Hematopoietic multipotent progenitor cell treated with erythropoietin and hydrocortisone succinate and interleukin-3 and kit ligand, for 17 days (in vitro differentiated cells): ENCODE measurements around the gene TNS3.
A peak's percentile ranks its signal among the peaks of the same experiment; 100 is the strongest.

Experiments
- DNase-seq: peaks from one replicate; pipeline ENCODE4 v3.0.0-alpha.2; 2015; ENCODE audit warnings: low spot score

The TNS3 gene

GRCh38 chr7:47385536-47386125, 196.3 kb downstream of the TNS3 start:
- DNase-seq = no peak

DNA sequence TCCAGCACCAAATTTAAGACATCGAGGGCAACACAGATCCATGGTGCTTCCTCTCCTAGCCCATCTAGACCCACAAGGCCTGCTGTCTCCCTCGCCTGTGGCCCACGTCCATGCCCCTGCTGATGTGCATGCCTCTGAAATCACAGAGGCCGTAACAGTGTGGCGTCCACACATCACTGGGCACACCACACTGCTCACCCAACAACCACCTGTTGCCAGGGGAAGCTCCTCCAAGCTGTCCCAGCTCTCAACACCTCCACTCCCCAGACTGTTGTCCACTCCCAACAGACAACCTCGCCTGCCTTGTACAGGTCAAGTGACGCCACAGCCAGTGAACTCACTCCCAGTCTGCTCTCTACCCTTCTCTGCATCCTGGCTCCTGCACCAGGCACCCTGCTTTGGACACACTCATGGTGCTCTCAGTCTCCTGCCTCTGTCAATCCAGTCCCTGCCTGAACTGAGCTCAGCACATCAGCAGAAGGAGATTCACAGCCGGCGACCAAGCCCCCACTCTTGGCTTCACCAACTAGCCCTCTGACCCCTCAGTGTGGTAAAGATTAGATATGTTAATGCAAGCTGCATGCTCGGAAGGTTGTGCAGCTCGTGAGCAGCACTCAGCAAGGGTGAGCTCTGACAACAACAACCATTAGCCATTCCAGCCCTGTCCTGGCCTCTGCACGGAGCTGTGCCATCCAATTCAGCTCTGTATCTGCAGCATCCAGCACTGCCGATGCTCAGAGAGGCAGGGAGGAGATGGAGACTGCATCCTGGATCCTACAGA, 197.0 kb downstream of the TNS3 start:
- DNase-seq = no peak

DNA sequence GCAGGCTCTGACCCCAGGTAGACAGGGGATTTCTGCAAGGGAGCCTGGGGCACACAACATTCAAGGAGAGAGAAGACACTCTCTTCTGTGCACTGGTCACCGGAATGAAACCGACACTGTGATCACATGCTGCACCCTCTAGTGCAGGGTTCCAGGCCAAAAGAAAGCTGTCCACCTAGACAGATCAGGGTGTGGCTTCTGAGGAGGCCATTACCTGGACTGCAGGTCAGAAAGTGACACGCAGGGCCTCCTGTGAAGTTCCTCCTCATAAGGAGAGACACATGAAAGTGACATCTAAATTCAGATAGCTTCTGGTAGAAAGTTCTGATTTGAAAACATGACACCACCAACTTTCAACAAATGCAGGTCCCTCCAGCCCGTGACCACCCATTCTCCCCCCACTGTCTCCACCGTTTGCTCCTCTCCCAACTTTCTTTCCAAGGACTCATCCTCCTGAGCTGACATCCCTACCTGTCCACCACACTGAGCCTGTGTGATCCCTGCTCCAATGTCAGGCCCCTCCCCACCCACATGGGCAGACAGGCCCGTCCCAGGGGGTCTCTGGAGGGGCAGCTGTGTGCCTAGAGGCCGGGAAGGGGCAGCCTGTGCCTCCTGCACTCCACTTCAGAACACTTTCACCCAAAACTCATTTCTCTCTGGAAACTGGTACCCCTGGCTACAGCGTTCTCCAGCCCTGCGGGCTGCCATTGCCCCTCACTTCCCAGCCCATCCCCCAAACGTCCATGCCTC, 198.0 kb downstream of the TNS3 start:
- DNase-seq = no peak

DNA sequence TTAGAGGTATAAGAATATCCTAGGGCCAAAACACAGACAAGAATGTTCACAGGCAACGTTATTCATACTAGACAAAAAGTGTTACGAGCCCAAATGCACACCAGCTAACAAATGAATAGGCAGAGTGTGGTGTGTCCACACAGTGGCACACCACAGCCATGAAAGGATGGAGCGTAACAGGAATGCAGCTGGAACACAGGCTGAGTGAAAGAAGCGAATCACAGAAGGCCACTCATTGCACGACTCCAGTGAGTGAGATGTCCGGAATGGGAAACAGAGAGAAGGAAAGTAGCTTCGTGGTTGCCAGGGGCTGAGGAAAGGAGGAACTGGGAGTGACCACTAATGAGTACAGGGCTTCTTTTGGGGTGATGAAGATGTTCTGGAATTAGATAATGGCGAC, 198.8 kb downstream of the TNS3 start:
- DNase-seq = no peak

- no peak for DNase-seq
Observed at GRCh38 chr7:47382200-47382599, 199.7 kb downstream of the TNS3 start.

DNA sequence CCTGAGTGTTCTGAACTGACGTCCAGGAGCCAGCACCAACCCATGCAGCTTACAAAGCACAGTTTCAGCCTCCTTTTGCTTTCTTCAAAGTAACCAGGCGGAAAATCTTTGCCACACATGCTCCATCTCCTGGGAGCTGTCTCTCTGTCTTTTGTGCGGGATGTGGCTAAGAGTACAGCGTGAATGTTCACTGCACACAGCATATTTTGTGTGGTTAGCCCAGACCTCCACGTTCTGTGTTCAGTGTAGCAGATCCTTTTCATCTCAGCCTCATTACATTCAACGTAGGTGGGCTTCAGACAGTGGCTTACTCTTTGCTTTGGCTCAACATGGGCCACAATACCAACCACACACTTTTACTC, 200.8 kb downstream of the TNS3 start:
- DNase-seq = no peak

DNA sequence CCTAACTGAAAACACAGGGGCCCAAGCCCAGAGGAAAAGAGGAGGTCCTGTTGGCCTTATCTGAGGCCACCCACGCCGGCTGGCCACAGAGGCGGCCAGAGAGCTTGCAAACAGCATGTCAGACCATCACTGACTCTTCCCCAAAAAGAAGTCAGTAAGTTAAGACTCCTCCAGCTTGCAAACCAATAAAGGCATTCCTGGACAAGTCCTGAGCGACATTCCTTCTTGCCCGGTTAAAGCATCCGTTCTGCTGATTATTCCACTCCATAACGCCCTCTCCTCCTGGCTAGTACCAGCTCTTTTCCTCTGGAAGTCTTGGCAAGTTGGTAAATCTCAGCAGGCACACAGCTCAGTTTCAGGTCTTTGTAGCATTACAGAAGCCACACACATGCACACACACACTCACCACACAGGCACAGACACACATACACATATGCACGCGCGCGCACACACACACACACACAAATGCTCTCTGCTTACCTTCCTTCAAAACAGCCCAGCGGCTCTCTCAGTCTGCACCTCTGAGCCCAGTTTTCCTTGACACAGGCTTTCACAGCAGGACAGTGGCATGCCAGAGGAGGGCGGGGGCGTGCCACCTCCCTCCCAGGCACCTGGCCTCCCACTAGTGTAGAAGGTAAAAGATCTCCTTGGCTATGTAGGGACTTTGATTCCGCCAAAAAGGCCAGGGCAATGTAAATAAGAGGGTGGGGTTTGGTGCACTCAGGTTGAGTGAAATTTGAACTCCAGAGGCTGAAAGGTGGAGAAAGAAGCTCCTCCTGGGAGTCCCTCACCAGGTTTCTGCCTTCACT, 201.4 kb downstream of the TNS3 start:
- no peak for DNase-seq

- DNase-seq = no peak
Observed at GRCh38 chr7:47379629-47380324, 202.1 kb downstream of the TNS3 start.

DNA sequence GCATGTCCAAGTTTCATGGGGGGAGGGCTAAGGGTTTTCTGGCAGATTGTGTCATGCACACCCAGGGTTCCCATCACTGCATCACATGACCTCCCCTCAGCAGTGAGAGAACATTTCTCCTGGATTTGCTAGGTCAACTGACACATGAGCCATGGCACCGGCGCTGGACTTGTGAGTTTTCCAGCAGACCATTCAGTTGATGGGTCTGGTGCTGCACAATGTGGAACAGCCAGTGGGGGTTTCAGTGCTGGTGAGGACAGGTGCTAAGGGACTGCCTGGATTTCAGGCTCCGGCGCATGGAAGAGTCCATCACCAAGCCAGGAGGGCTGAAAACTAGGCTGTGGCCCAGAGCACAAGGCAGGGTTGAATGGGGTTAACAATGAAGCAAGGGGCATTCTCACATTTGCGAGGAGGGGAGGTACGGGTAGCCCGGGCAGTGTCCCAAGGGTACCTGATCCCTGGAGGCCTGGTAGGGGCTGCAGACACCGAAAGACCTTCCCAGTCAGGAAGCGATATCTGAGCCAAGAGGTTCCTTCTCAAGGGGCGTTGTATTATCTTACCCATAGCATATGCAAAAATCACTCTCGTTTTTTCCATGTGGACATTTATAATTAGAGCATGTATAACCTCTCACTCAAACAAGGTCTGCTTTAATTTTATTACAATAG, 203.0 kb downstream of the TNS3 start:
- DNase-seq = no peak

GRCh38 chr7:47377741-47378140, 204.2 kb downstream of the TNS3 start:
- no peak for DNase-seq

- DNase-seq = no peak
Observed at GRCh38 chr7:47376991-47377616, 204.8 kb downstream of the TNS3 start.

DNA sequence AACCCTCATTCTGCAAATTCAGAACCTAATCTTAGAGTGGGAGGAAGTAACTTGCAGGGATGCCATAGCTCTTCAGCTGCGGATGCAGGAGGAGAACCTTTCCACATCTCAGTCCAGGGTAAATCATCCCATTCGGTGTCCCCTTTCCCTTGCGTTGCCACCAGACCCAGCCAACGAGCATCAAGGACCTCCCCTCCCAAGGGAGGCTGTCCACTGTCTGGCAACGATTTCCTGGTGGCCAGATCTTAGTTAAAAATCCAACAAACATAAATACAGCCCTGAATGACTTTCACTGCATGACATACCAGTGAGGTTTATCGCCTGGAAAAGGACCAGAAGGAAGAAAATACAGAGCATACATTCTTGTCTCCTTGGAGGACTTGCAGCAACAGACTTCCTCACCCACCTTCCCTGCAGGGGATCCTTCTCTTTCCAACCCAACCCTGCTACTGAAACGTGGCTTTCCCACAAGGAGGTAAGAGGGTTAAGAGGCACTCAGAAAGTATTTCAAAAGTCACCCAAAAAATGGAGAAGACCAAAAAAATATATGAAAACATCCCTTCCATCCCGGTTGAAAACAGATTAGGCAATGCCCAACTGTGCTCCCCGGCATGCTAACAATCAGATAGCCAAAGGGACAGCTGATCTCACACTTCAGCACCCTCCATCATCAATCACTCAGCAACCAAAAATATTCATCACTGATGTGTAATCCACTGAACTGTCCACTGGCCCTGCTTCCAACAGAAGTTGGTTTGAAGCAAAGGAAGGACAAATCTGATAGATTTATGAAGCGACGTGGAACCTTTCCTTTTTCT, 206.6 kb downstream of the TNS3 start:
- no peak for DNase-seq

DNA sequence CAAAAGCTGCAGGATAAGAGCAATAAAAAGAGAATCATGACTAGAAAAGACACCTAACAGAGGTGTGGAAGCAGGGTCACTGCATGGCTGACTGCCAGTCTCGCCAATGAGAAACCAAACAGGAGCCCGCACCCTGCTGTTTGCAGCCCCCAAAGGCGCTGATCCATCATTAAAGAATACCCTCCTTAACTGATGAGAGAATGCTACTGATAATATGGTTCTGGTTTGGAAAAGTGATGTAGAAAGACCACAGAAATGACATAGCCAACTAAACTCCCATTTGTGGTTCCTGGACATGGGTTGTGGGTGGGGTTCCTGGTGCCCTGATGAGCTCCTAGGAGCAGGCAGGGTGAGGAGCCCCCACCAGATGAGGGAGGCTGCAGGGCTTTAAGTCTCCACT, 207.4 kb downstream of the TNS3 start:
- DNase-seq = peak; percentile 13

DNA sequence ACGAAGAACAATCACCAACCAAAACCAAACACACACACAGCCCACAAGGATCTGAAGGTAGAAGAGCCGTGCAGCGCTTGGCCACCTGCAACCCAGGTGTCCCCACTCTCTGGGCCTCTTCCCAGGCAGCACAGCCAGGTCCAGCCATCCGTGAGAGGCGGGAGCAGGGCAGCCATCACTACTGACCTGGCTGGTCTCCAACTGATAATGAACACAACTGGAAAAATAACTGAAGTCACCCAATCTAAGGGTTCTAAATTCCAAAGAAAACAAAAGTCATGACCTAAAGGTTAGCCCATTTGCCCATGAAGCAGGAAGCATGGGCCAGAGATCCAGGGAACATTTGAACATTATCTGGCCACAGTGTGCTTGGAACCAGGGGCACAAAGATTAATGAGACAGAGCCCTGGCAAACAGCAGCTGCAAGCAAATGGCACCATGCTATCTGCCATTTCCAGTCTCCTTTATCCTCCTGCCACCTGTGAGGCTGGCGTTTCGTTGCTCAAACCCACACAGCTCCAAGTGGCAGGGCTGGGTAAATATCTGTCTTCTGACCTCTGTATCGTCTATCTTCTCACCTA, 207.9 kb downstream of the TNS3 start:
- DNase-seq = peak; percentile 82

DNA sequence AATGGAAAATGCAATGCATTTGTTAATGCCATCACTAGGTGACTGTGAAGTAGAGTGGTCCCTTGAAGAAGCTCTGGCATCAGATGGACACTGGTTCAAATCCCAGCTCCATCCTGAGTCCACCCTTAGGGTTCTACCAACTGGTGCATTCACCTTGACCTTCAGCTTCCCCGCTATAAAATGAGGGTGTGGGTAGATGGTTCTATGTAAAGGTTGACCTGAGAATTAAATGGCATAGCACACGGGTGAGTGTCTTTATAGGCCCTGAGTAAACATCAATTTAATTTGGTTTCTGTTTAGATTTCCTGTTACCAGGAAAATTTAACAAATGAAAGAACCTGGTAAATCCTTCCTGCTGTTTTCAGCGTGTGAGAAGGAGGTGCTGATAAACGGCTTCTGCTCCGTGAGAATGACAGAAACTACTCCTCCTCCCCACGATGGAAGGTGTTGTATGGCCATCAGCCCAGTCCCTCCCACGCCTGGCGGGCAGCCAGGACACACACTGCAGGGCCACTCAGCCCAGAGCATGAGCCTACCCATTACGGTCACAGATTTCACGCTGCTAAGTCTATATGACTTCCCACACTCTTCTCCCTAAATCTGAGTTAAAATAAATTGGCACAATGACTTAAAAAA, 210.1 kb downstream of the TNS3 start:
- DNase-seq = peak; percentile 94

GRCh38 chr7:47371317-47371716, 210.6 kb downstream of the TNS3 start:
- DNase-seq = no peak

DNA sequence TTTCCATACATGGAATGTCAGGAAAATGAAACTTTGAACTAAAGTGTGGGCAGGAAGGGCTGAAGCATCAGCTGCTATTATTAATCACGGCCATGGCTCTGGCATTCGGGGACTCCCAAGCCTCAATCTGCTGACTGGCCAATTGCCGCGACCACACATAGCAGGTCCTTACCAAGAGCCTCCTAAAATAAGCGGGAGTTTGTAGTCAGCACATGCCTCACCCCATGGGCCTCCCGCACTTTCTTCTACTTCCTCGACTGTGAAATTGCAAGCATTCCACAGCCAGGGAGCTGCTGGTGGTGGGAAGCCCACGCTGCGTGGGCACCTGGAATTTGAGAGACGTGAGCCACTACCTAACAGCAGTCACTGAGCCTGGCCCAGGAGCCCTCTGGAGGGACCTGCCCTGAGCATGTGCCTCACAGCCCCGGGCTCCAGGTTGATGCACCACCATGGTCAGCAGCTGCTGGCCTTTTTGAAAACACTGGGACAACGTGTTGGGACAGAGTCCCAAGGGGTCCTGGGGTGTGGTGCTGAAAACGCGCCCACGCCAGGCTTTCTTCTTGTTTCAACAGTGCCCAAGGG, 211.4 kb downstream of the TNS3 start:
- no peak for DNase-seq

GRCh38 chr7:47369736-47370135, 212.2 kb downstream of the TNS3 start:
- no peak for DNase-seq
